WERI-Rb-1 (cell line): Measurements from ENCODE around the gene SLC9A8.

Source experiments
- DNase-seq: peaks from one replicate; pipeline ENCODE4 v3.0.0-alpha.2; 2020
- H3K27ac ChIP-seq: fragments of 250-450 bp; sonication (Bioruptor Pico); 2 replicates; pipeline ENCODE4 v1.5.1; 2020; ENCODE audit warnings: mild to moderate bottlenecking, moderate library complexity
- H3K27me3 ChIP-seq: fragments of 250-450 bp; sonication (Bioruptor Pico); 2 replicates; pipeline ENCODE4 v1.5.1; 2021; ENCODE audit warnings: mild to moderate bottlenecking, low read depth, moderate library complexity; ENCODE audit not compliant: insufficient read depth, severe bottlenecking
- H3K36me3 ChIP-seq: fragments of 250-450 bp; sonication (Bioruptor Pico); 2 replicates; pipeline ENCODE4 v1.5.1; 2020; ENCODE audit warnings: mild to moderate bottlenecking, moderate library complexity
- H3K4me3 ChIP-seq: 2 replicates; pipeline ENCODE4 v1.5.1; 2011; ENCODE audit warnings: low read depth, mild to moderate bottlenecking, control low read depth, low read length
- H3K9me3 ChIP-seq: fragments of 250-450 bp; sonication (Bioruptor Pico); 2 replicates; pipeline ENCODE4 v1.5.1; 2021; ENCODE audit warnings: mild to moderate bottlenecking, moderate library complexity; ENCODE audit not compliant: severe bottlenecking
- CTCF ChIP-seq: IDR thresholded peaks from 2 replicates; pipeline ENCODE4 v1.5.1; 2011; ENCODE audit warnings: low read depth, mild to moderate bottlenecking, control low read depth, inconsistent platforms, low read length

The SLC9A8 gene

GRCh38 chr20:49814057-49814694 lies 1.5 kb downstream of the SLC9A8 start:
- no peaks in the 10 kb centered on the region for H3K27me3 ChIP-seq
- TF ChIP-seq CTCF = no peak
- H3K27ac ChIP-seq = no peak overlapping the region
- no peak overlapping the region for H3K4me3 ChIP-seq
- H3K9me3 ChIP-seq = no peaks in the 10 kb centered on the region
- no peak for DNase-seq
- H3K36me3 ChIP-seq = no peaks in the 10 kb centered on the region; the same call in 1 of the 2 replicates

- no peaks in the 10 kb centered on the region for H3K27me3 ChIP-seq
- no peaks in the 10 kb centered on the region for H3K9me3 ChIP-seq
- H3K27ac ChIP-seq = no peak overlapping the region
- H3K36me3 ChIP-seq = peaks cover 12% of the 10 kb centered on the region
- no peak for TF ChIP-seq CTCF
- no peak overlapping the region for H3K4me3 ChIP-seq
- DNase-seq = no peak
These were observed 6.2 kb downstream of the SLC9A8 start for GRCh38 chr20:49818816-49819215.

- no peak for DNase-seq
- H3K27me3 ChIP-seq = no peaks in the 10 kb centered on the region
- peaks cover 14% of the 10 kb centered on the region for H3K36me3 ChIP-seq
- no peaks in the 10 kb centered on the region for H3K9me3 ChIP-seq
- no peak overlapping the region for H3K4me3 ChIP-seq
- TF ChIP-seq CTCF = no peak
- H3K27ac ChIP-seq = no peak overlapping the region
These were observed 7.1 kb downstream of the SLC9A8 start for GRCh38 chr20:49819702-49820101.

GRCh38 chr20:49821381-49821780 lies 8.8 kb downstream of the SLC9A8 start:
- no peak for DNase-seq

GRCh38 chr20:49821870-49822331 lies 9.3 kb downstream of the SLC9A8 start:
- TF ChIP-seq CTCF = peak; percentile 22; the same call in 1 of the 2 replicates
- no peak overlapping the region for H3K27ac ChIP-seq
- no peaks in the 10 kb centered on the region for H3K9me3 ChIP-seq
- no peak overlapping the region for H3K4me3 ChIP-seq
- no peak for DNase-seq
- H3K36me3 ChIP-seq = peaks cover 14% of the 10 kb centered on the region
- no peaks in the 10 kb centered on the region for H3K27me3 ChIP-seq

More at GRCh38 chr20:49821381-49821780, 8.8 kb downstream of the SLC9A8 start:
- no peak overlapping the region for H3K4me3 ChIP-seq
- H3K36me3 ChIP-seq = peaks cover 14% of the 10 kb centered on the region
- H3K27ac ChIP-seq = no peak overlapping the region
- no peaks in the 10 kb centered on the region for H3K27me3 ChIP-seq
- no peak for TF ChIP-seq CTCF
- H3K9me3 ChIP-seq = no peaks in the 10 kb centered on the region
